Effector memory CD8-positive, alpha-beta T cell (primary cell): ENCODE results near the gene TYK2.
A peak's percentile ranks its signal among the peaks of the same experiment; 100 is the strongest.

ENCODE experiments used
- ATAC-seq: fragments of 150-1000 bp; cut with Tn5 transposase; replicated peaks from 2 replicates; pipeline ENCODE4 v1.10.0; 2021; ENCODE audit warnings: mild to moderate bottlenecking, moderate library complexity
- DNase-seq, 3 experiments: peaks; one replicate each; pipeline ENCODE4 v3.0.0; 2021
- H3K27ac Mint-ChIP-seq, 2 donors: one replicate each; pipeline ENCODE4 v1.8.0; 2022; ENCODE audit warnings: mild to moderate bottlenecking in 2 of 2, mixed read lengths in 2 of 2, moderate library complexity in 2 of 2
- H3K27me3 Mint-ChIP-seq, 2 donors: one replicate each; pipeline ENCODE4 v1.8.0; 2022; ENCODE audit warnings: mixed read lengths in 2 of 2
- H3K36me3 Mint-ChIP-seq: one replicate; pipeline ENCODE4 v1.8.0; 2022; ENCODE audit warnings: mild to moderate bottlenecking, moderate library complexity, mixed read lengths; ENCODE audit not compliant: insufficient read depth
- H3K4me1 Mint-ChIP-seq, 2 donors: one replicate each; pipeline ENCODE4 v1.8.0; 2022; ENCODE audit warnings: low read depth in 2 of 2, mixed read lengths in 2 of 2
- H3K4me3 Mint-ChIP-seq, 2 donors: one replicate each; pipeline ENCODE4 v1.8.0; 2022; ENCODE audit warnings: mild to moderate bottlenecking in 2 of 2, mixed read lengths in 2 of 2, moderate library complexity in 2 of 2
- H3K9me3 Mint-ChIP-seq, 2 donors: one replicate each; pipeline ENCODE4 v1.8.0; 2022; ENCODE audit warnings: mixed read lengths in 2 of 2
- total RNA-seq, 9 experiments: gene quantifications; one replicate each; lab custom pipeline; 2026; lab: John Stamatoyannopoulos, UW

Gene TYK2
- total RNA-seq, result 179 to 251 (median 205) reads per million in 9 experiments

GRCh38 chr19:10380313-10381102 is at the start of gene TYK2:
TSS of gene TYK2 (minus strand) at chr19:10380572. CDS start at chr19:10378406, 2,166 bp downstream.
- no peaks in the 10 kb centered on the region for H3K27me3 Mint-ChIP-seq
- H3K9me3 Mint-ChIP-seq, result no peaks in the 10 kb centered on the region
- peak; percentile 96 to 97 (median 96) for DNase-seq
- peaks cover 35% of the 10 kb centered on the region for H3K36me3 Mint-ChIP-seq
- peak within 1 kb of the TSS; percentile 85 to 89 for H3K4me3 Mint-ChIP-seq
- peak; percentile 92 for ATAC-seq
- H3K4me1 Mint-ChIP-seq, result peaks cover 16 to 17% of the 10 kb centered on the region in 2 donors
- peak within 1 kb of the TSS; percentile 92 to 96 for H3K27ac Mint-ChIP-seq

- Mint-ChIP-seq H3K4me3 (peak overlapping the region; percentile 72 to 86), H3K27me3 (peaks cover 0 to 6% of the 10 kb centered on the region in 2 donors), H3K4me1 (peaks cover 68 to 73% of the 10 kb centered on the region in 2 donors), H3K36me3 (peaks cover 62% of the 10 kb centered on the region), H3K9me3 (peaks cover 0 to 2% of the 10 kb centered on the region in 2 donors), H3K27ac (peak overlapping the region; percentile 96 to 100)
- ATAC-seq, result no peak
- no peak for DNase-seq
Observed at GRCh38 chr19:10428996-10429381, 48.6 kb upstream of the TYK2 start.

- peaks cover 67% of the 10 kb centered on the region for H3K36me3 Mint-ChIP-seq
- no peak for DNase-seq
- peaks cover 0 to 2% of the 10 kb centered on the region in 2 donors for H3K9me3 Mint-ChIP-seq
- peaks cover 3 to 9% of the 10 kb centered on the region in 2 donors for H3K27me3 Mint-ChIP-seq
- peaks cover 67 to 72% of the 10 kb centered on the region in 2 donors for H3K4me1 Mint-ChIP-seq
- H3K4me3 Mint-ChIP-seq, result peak overlapping the region; percentile 72 to 86
- peak overlapping the region; percentile 96 to 100 for H3K27ac Mint-ChIP-seq
- no peak for ATAC-seq
Observed at GRCh38 chr19:10427169-10427568, 46.8 kb upstream of the TYK2 start.

GRCh38 chr19:10424011-10424637 is 43.8 kb upstream of the TYK2 start:
- Mint-ChIP-seq H3K9me3 (peaks cover 0 to 2% of the 10 kb centered on the region in 2 donors), H3K27me3 (peaks cover 31 to 32% of the 10 kb centered on the region in 2 donors), H3K36me3 (peaks cover 65% of the 10 kb centered on the region), H3K4me1 (peaks cover 64 to 69% of the 10 kb centered on the region in 2 donors), H3K4me3 (peak overlapping the region; percentile 81 to 83), H3K27ac (peak overlapping the region; percentile 98 to 100)
- DNase-seq (peak in 2 of 3 experiments; percentile 48 to 56), ATAC-seq (peak; percentile 5)

GRCh38 chr19:10422846-10423245 is 42.5 kb upstream of the TYK2 start:
- no peak for DNase-seq
- H3K4me3 Mint-ChIP-seq, result peak overlapping the region in 1 of 2 donors; percentile 83
- no peak for ATAC-seq
- H3K27ac Mint-ChIP-seq, result no peak overlapping the region
- H3K36me3 Mint-ChIP-seq, result peaks cover 57% of the 10 kb centered on the region
- peaks cover 34 to 44% of the 10 kb centered on the region in 2 donors for H3K27me3 Mint-ChIP-seq
- H3K4me1 Mint-ChIP-seq, result peaks cover 62 to 63% of the 10 kb centered on the region in 2 donors
- H3K9me3 Mint-ChIP-seq, result no peaks in the 10 kb centered on the region

- Mint-ChIP-seq H3K27me3 (peaks cover 33 to 48% of the 10 kb centered on the region in 2 donors), H3K4me3 (peak overlapping the region in 1 of 2 donors; percentile 67), H3K36me3 (peaks cover 51% of the 10 kb centered on the region), H3K27ac (peak overlapping the region; percentile 15 to 53), H3K9me3 (no peaks in the 10 kb centered on the region), H3K4me1 (peaks cover 54 to 56% of the 10 kb centered on the region in 2 donors)
- no peak for ATAC-seq
- no peak for DNase-seq
Observed at GRCh38 chr19:10422046-10422461, 41.7 kb upstream of the TYK2 start.

GRCh38 chr19:10421240-10422045 is 41.1 kb upstream of the TYK2 start:
- peaks cover 57 to 59% of the 10 kb centered on the region in 2 donors for H3K4me1 Mint-ChIP-seq
- H3K9me3 Mint-ChIP-seq, result no peaks in the 10 kb centered on the region
- H3K36me3 Mint-ChIP-seq, result peaks cover 55% of the 10 kb centered on the region
- DNase-seq, result no peak
- peak overlapping the region; percentile 64 to 67 for H3K4me3 Mint-ChIP-seq
- ATAC-seq, result no peak
- peak overlapping the region; percentile 15 to 53 for H3K27ac Mint-ChIP-seq
- peaks cover 39 to 54% of the 10 kb centered on the region in 2 donors for H3K27me3 Mint-ChIP-seq

GRCh38 chr19:10420444-10421239 is 40.3 kb upstream of the TYK2 start, which contains the start of gene PDE4A:
TSS of gene PDE4A (plus strand) at chr19:10420538. CDS start at chr19:10420765, 227 bp downstream.
- Mint-ChIP-seq H3K27ac (peak within 1 kb of the TSS; percentile 30 to 88), H3K9me3 (no peaks in the 10 kb centered on the region), H3K4me3 (peak within 1 kb of the TSS; percentile 76 to 81), H3K4me1 (peaks cover 60 to 64% of the 10 kb centered on the region in 2 donors), H3K27me3 (peaks cover 40 to 56% of the 10 kb centered on the region in 2 donors), H3K36me3 (peaks cover 58% of the 10 kb centered on the region)
- ATAC-seq (no peak), DNase-seq (peak; percentile 60 to 68 (median 65))

GRCh38 chr19:10419646-10420443 is 39.5 kb upstream of the TYK2 start:
- H3K4me3 Mint-ChIP-seq, result peak overlapping the region; percentile 76 to 81
- peaks cover 40 to 56% of the 10 kb centered on the region in 2 donors for H3K27me3 Mint-ChIP-seq
- H3K4me1 Mint-ChIP-seq, result peaks cover 54 to 57% of the 10 kb centered on the region in 2 donors
- H3K27ac Mint-ChIP-seq, result peak overlapping the region; percentile 30 to 88
- peaks cover 50% of the 10 kb centered on the region for H3K36me3 Mint-ChIP-seq
- no peaks in the 10 kb centered on the region for H3K9me3 Mint-ChIP-seq
- DNase-seq (peak in 2 of 3 experiments; percentile 43 to 49), ATAC-seq (peak; percentile 21)

GRCh38 chr19:10419200-10419645 is 38.9 kb upstream of the TYK2 start:
- Mint-ChIP-seq H3K36me3 (peaks cover 46% of the 10 kb centered on the region), H3K9me3 (no peaks in the 10 kb centered on the region), H3K27ac (peak overlapping the region; percentile 30 to 88), H3K4me1 (peaks cover 51% of the 10 kb centered on the region in 2 donors), H3K27me3 (peaks cover 40 to 56% of the 10 kb centered on the region in 2 donors), H3K4me3 (peak overlapping the region; percentile 76 to 81)
- ATAC-seq (no peak), DNase-seq (no peak)

GRCh38 chr19:10418485-10419199 is 38.3 kb upstream of the TYK2 start:
- H3K27ac Mint-ChIP-seq, result peak overlapping the region in 1 of 2 donors; percentile 88
- peaks cover 41% of the 10 kb centered on the region for H3K36me3 Mint-ChIP-seq
- no peak for DNase-seq
- H3K27me3 Mint-ChIP-seq, result peaks cover 40 to 56% of the 10 kb centered on the region in 2 donors
- peak overlapping the region; percentile 62 to 76 for H3K4me3 Mint-ChIP-seq
- peaks cover 45 to 48% of the 10 kb centered on the region in 2 donors for H3K4me1 Mint-ChIP-seq
- H3K9me3 Mint-ChIP-seq, result no peaks in the 10 kb centered on the region
- no peak for ATAC-seq
